Adrenal gland (tissue), 12 donors: Measurements from ENCODE around the gene COX7A1. TPM values are rescaled to one million over a fixed set of nuclear protein-coding genes. Genes with fewer than 3 reads are reported as not detected.

ENCODE experiments used
- DNase-seq, 7 donors: peaks; one replicate each; pipeline ENCODE4 v3.0.0-alpha.2; 2019 to 2020
- H3K27ac ChIP-seq, 5 donors: fragments of 200-600 bp; sonication (generic) in 4 of 5; 1 replicate in 3 of 5; 2 replicates in 2 of 5; pipeline versions ENCODE4 v1.5.1 to v1.8.0; 2016 to 2020; ENCODE audit warnings: mild to moderate bottlenecking in 1 of 5
- H3K27me3 ChIP-seq: fragments of 200-600 bp; 2 replicates; pipeline ENCODE4 v1.8.0; 2021
- H3K36me3 ChIP-seq, 2 donors: fragments of 200-600 bp; replicated peaks in 1 of 2; 1 replicate in 1 of 2; 2 replicates in 1 of 2; pipeline versions ENCODE4 v1.5.1 to v1.8.0; 2018 to 2022
- H3K4me1 ChIP-seq, 2 donors: fragments of 200-600 bp; replicated peaks in 1 of 2; 1 replicate in 1 of 2; 2 replicates in 1 of 2; pipeline versions ENCODE4 v1.5.1 to v1.8.0; 2018 to 2021
- H3K4me3 ChIP-seq, 4 donors: fragments of 200-600 bp; sonication (generic) in 3 of 4; one replicate each; pipeline ENCODE4 v1.5.1; 2016 to 2018
- H3K9me3 ChIP-seq, 3 donors: fragments of 200-600 bp; sonication (generic) in 1 of 3; replicated peaks in 1 of 3; 1 replicate in 2 of 3; 2 replicates in 1 of 3; pipeline versions ENCODE4 v1.5.1 to v1.8.0; 2016 to 2021
- POLR2A ChIP-seq, 2 donors: fragments of 450-650 bp; IDR thresholded peaks; one replicate each; pipeline ENCODE4 v1.6.1; 2017; ENCODE audit warnings: antibody characterized with exemption in 2 of 2, mild to moderate bottlenecking in 2 of 2, moderate library complexity in 1 of 2
- WGBS, 4 donors: extraction: QIAGEN DNeasy Blood & Tissue Kit in 2 of 4; methylation state at CpG; one replicate each; pipeline versions ENCODE4 v1.1.5 to v1.1.7; 2013 to 2017; 5-methylcytosine and 5-hydroxymethylcytosine counted together
- intact Hi-C, 2 donors: fragments of 100-400 bp; cut with DNase I; formaldehyde crosslinking; loops; one replicate each; pipeline versions ENCODE4 v1.14.1 to v1.15.0; 2022 to 2023
- polyA plus RNA-seq, 3 donors: library from polyadenylated mRNA; stranded (reverse); fragments of 200-250 nt in 2 of 3; fragments of 350-450 nt in 1 of 3; fragmentation: Illumina TruSeq in 1 of 3; extraction: RNeasy Lipid Tissue Mini Kit (QIAGEN cat#74804) in 1 of 3; gene quantifications; one replicate each; pipeline ENCODE4 v1.2.3, GENCODE V29; 2013 to 2014
- total RNA-seq, 9 donors: library from RNA; depleted of rRNA in 4 of 9; stranded (reverse); fragments of >200 nt in 4 of 9; fragments of 120-200 nt in 1 of 9; fragmentation: NEBNext Ultra II Directional in 1 of 9; extraction: Animal tissue kit (Norgen Biotek cat#: 25700) in 1 of 9; gene quantifications; one replicate each; pipeline versions ENCODE4 v1.1.0 to v1.2.4, GENCODE V29; 2013 to 2023
- TF ChIP-seq, protein P1 (sequence below), 6 experiments: fragments of 450-650 bp in 4 of 6; fragments of 200-600 bp in 2 of 6; sonication (generic) in 1 of 6; IDR thresholded peaks; 1 replicate in 5 of 6; 2 replicates in 1 of 6; pipeline versions ENCODE4 v1.5.1 to v1.8.0; 2016 to 2021; ENCODE audit warnings: antibody characterized with exemption in 6 of 6, mild to moderate bottlenecking in 2 of 6, moderate library complexity in 1 of 6
- donor health status: healthy with polysubstance abuse.
- donor health status: Bipolar disorder and iron deficiency.
- donor health status: DM: yes; HTN: yes; CAD: no.
- donor health status: DM: no; HTN: no; CAD: no.
- donor health status: DM: no; HTN: no; CAD: no.
- donor health status: DM: yes; HTN: yes; CAD: no.

The COX7A1 gene
- total and polyA plus RNA-seq, 12 donors, result 20.4 to 232 (median 102) TPM

GRCh38 chr19:36103842-36104552 lies 48.2 kb downstream of the COX7A1 start:
- H3K36me3 ChIP-seq, result no peaks in the 10 kb centered on the region
- TF ChIP-seq, protein P1, sequence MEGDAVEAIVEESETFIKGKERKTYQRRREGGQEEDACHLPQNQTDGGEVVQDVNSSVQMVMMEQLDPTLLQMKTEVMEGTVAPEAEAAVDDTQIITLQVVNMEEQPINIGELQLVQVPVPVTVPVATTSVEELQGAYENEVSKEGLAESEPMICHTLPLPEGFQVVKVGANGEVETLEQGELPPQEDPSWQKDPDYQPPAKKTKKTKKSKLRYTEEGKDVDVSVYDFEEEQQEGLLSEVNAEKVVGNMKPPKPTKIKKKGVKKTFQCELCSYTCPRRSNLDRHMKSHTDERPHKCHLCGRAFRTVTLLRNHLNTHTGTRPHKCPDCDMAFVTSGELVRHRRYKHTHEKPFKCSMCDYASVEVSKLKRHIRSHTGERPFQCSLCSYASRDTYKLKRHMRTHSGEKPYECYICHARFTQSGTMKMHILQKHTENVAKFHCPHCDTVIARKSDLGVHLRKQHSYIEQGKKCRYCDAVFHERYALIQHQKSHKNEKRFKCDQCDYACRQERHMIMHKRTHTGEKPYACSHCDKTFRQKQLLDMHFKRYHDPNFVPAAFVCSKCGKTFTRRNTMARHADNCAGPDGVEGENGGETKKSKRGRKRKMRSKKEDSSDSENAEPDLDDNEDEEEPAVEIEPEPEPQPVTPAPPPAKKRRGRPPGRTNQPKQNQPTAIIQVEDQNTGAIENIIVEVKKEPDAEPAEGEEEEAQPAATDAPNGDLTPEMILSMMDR (IDR thresholded peaks at IDR 0.05), result no peak
- TF ChIP-seq POLR2A (IDR thresholded peaks at IDR 0.05), result no peak
- DNase-seq, result no peak
- no peaks in the 10 kb centered on the region for H3K4me1 ChIP-seq
- no peak overlapping the region for H3K4me3 ChIP-seq
- H3K27ac ChIP-seq, result no peak overlapping the region
- no peaks in the 10 kb centered on the region for H3K27me3 ChIP-seq
- intact Hi-C loops, result no loop called here
- H3K9me3 ChIP-seq, result no peaks in the 10 kb centered on the region
- 92 to 97% (median 94%) methylated on average over 8 to 12 of the region's 12 CpGs for WGBS, 4 donors

- Histone ChIP-seq H3K4me3 (no peak overlapping the region), H3K36me3 (no peaks in the 10 kb centered on the region), H3K4me1 (no peaks in the 10 kb centered on the region), H3K27ac (no peak overlapping the region), H3K9me3 (no peaks in the 10 kb centered on the region), H3K27me3 (no peaks in the 10 kb centered on the region)
- intact Hi-C loops, result no loop called here
- 94 to 96% (median 95%) methylated on average over 5 to 24 of the region's 24 CpGs for WGBS, 4 donors
- DNase-seq, result no peak
- TF ChIP-seq, protein P1 (IDR thresholded peaks at IDR 0.05), result no peak
- no peak for TF ChIP-seq POLR2A (IDR thresholded peaks at IDR 0.05)
Observed at GRCh38 chr19:36103040-36103626, 49.1 kb downstream of the COX7A1 start.

GRCh38 chr19:36101550-36102327 lies 50.5 kb downstream of the COX7A1 start:
- no peaks in the 10 kb centered on the region for H3K36me3 ChIP-seq
- TF ChIP-seq, protein P1 (IDR thresholded peaks at IDR 0.05), result no peak
- TF ChIP-seq POLR2A (IDR thresholded peaks at IDR 0.05), result no peak
- H3K4me3 ChIP-seq, result no peak overlapping the region
- H3K9me3 ChIP-seq, result no peaks in the 10 kb centered on the region
- 88 to 93% (median 93%) methylated on average over 11 to 27 of the region's 27 CpGs for WGBS, 4 donors
- no peak for DNase-seq
- H3K27me3 ChIP-seq, result no peaks in the 10 kb centered on the region
- H3K4me1 ChIP-seq, result no peaks in the 10 kb centered on the region
- intact Hi-C loops, result no loop called here
- no peak overlapping the region for H3K27ac ChIP-seq

Other genes with a start within 250 kb of the COX7A1 start
- 10 to 100 TPM in 5 of 9 donors, 1 to 10 TPM in 3, not detected in 1; 3.1 to 24.3 (median 10.3) TPM for gene HCST, start 249.9 kb downstream of the COX7A1 start, total RNA-seq
- gene HCST, start 249.9 kb downstream of the COX7A1 start, polyA plus RNA-seq, result 10 to 100 TPM in 2 of 3 donors, 1 to 10 TPM in 1; 2.8 to 97.2 (median 41.4) TPM
- gene TYROBP, start 244.2 kb downstream of the COX7A1 start, total RNA-seq, result 100 to 1,000 TPM in 7 of 9 donors, 10 to 100 TPM in 2; 11.8 to 323 (median 138) TPM
- 100 to 1,000 TPM in 2 of 3 donors, 10 to 100 TPM in 1; 83.9 to 291 (median 290) TPM for gene TYROBP, start 244.2 kb downstream of the COX7A1 start, polyA plus RNA-seq
- gene LRFN3, start 216.1 kb downstream of the COX7A1 start, total RNA-seq, result 10 to 100 TPM in 7 of 9 donors, 1 to 10 TPM in 2; 1.7 to 23.3 (median 15.5) TPM
- 1 to 10 TPM; 3.7 to 8.4 (median 7.1) TPM for gene LRFN3, start 216.1 kb downstream of the COX7A1 start, polyA plus RNA-seq
- 10 to 100 TPM; 19.5 to 68.9 (median 25.2) TPM for gene SDHAF1, start 157.3 kb downstream of the COX7A1 start, total RNA-seq
- gene SDHAF1, start 157.3 kb downstream of the COX7A1 start, polyA plus RNA-seq, result 10 to 100 TPM; 13.7 to 19.2 (median 15.9) TPM
- gene SYNE4, start 143.6 kb downstream of the COX7A1 start, total RNA-seq, result under 1 TPM in 6 of 9 donors, not detected in 3; 0.14 to 0.53 (median 0.45) TPM
- gene SYNE4, start 143.6 kb downstream of the COX7A1 start, polyA plus RNA-seq, result 1 to 10 TPM in 1 of 3 donors, under 1 TPM in 2; 0.18 to 3.0 (median 0.67) TPM
- gene ALKBH6, start 138.2 kb downstream of the COX7A1 start, total RNA-seq, result 10 to 100 TPM; 16.8 to 30.6 (median 23.7) TPM
- 10 to 100 TPM; 18.5 to 39.8 (median 39.2) TPM for gene ALKBH6, start 138.2 kb downstream of the COX7A1 start, polyA plus RNA-seq
- 10 to 100 TPM in 2 of 9 donors, 1 to 10 TPM in 7; 1.3 to 12.5 (median 6.4) TPM for gene CLIP3, start 119.6 kb downstream of the COX7A1 start, total RNA-seq
- gene CLIP3, start 119.6 kb downstream of the COX7A1 start, polyA plus RNA-seq, result 10 to 100 TPM in 2 of 3 donors, 1 to 10 TPM in 1; 8.3 to 20.1 (median 12.6) TPM
- gene THAP8, start 98.2 kb downstream of the COX7A1 start, total RNA-seq, result 10 to 100 TPM in 3 of 9 donors, 1 to 10 TPM in 6; 3.2 to 15.9 (median 7.5) TPM
- 1 to 10 TPM; 3.2 to 6.0 (median 3.4) TPM for gene THAP8, start 98.2 kb downstream of the COX7A1 start, polyA plus RNA-seq
- 1 to 10 TPM in 2 of 9 donors, under 1 TPM in 6, not detected in 1; 0.12 to 2.0 (median 0.69) TPM for gene WDR62, start 97.5 kb downstream of the COX7A1 start, total RNA-seq
- gene WDR62, start 97.5 kb downstream of the COX7A1 start, polyA plus RNA-seq, result 1 to 10 TPM in 1 of 3 donors, under 1 TPM in 2; 0.33 to 1.0 (median 0.77) TPM
- gene OVOL3, start 41.3 kb downstream of the COX7A1 start, total RNA-seq, result not detected
- not detected for gene OVOL3, start 41.3 kb downstream of the COX7A1 start, polyA plus RNA-seq
- gene POLR2I, start 37.6 kb downstream of the COX7A1 start, total RNA-seq, result 10 to 100 TPM; 38.0 to 88.3 (median 74.9) TPM
- gene POLR2I, start 37.6 kb downstream of the COX7A1 start, polyA plus RNA-seq, result 100 to 1,000 TPM in 1 of 3 donors, 10 to 100 TPM in 2; 58.5 to 127 (median 69.9) TPM
- gene TBCB, start 37.0 kb downstream of the COX7A1 start, total RNA-seq, result 100 to 1,000 TPM in 7 of 9 donors, 10 to 100 TPM in 2; 88.8 to 233 (median 126) TPM
- 100 to 1,000 TPM; 124 to 230 (median 201) TPM for gene TBCB, start 37.0 kb downstream of the COX7A1 start, polyA plus RNA-seq
- 100 to 1,000 TPM in 8 of 9 donors, 10 to 100 TPM in 1; 94.8 to 762 (median 298) TPM for gene CAPNS1, start 12.4 kb downstream of the COX7A1 start, total RNA-seq
- 100 to 1,000 TPM; 740 to 916 (median 745) TPM for gene CAPNS1, start 12.4 kb downstream of the COX7A1 start, polyA plus RNA-seq
- 1 to 10 TPM; 2.0 to 7.5 (median 4.1) TPM for gene ZNF565, start 62.2 kb upstream of the COX7A1 start, total RNA-seq
- 1 to 10 TPM; 3.1 to 4.7 (median 3.5) TPM for gene ZNF565, start 62.2 kb upstream of the COX7A1 start, polyA plus RNA-seq
- gene ZNF146, start 62.7 kb upstream of the COX7A1 start, total RNA-seq, result 100 to 1,000 TPM in 1 of 9 donors, 10 to 100 TPM in 8; 23.1 to 128 (median 41.0) TPM
- gene ZNF146, start 62.7 kb upstream of the COX7A1 start, polyA plus RNA-seq, result 10 to 100 TPM; 20.7 to 62.5 (median 22.4) TPM
- gene ZFP14, start 226.8 kb upstream of the COX7A1 start, total RNA-seq, result 10 to 100 TPM in 1 of 9 donors, 1 to 10 TPM in 8; 2.2 to 10.1 (median 4.4) TPM
- gene ZFP14, start 226.8 kb upstream of the COX7A1 start, polyA plus RNA-seq, result 1 to 10 TPM; 1.7 to 4.5 (median 3.2) TPM